HG02885 (cell line): ENCODE measurements around the gene LRRC56.
"Not testable (repeated sequence)": the region's sequence is repeated elsewhere in the genome, so short reads cannot be mapped to it uniquely, and the experiment has no call there.

Experiments used
- ATAC-seq: cut with Tn5 transposase; IDR thresholded peaks from one replicate; pipeline ENCODE4 v1.9.1; 2021; ENCODE audit warnings: mild to moderate bottlenecking; ENCODE audit not compliant: unreplicated experiment, poor library complexity

LRRC56 gene

DNA sequence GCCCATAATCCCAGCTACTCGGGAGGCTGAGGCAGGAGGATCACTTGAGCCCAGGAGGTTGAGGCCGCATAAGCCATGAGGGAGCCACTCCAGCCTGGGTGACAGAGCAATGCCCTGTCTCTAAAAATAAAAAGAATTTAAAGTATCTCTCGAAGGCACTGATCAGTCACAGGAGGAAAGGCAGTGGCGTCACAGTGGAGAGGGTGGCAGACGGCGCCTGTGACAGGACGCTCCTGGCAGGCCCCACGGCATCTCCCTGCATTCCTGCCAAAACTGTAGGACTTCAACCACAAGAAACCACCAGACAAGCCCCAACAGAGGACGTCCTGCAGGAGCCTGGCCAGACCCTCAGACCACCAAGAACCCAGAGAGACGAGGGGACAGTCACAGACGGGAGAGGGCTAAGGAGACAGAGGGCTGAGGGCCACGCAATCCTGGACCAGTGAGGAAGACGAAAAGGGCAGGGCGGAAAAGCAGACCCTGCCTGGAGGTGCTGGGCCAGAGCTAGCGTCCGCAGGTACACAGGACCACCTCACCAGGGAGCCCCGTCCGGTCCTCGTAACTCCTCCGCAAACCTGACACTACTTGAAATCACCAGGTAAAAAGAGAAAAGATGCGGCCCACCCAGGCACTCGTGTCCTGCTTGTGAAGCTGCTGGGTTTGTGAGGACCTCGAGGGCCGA is 36.2 kb upstream of the LRRC56 start:
- ATAC-seq = no peak

GRCh38 chr11:501683-502287 is 35.5 kb upstream of the LRRC56 start:
- ATAC-seq = no peak

GRCh38 chr11:502288-503178 is 34.8 kb upstream of the LRRC56 start:
- ATAC-seq = no peak

- no peak for ATAC-seq
Measured at GRCh38 chr11:503179-503981, 33.9 kb upstream of the LRRC56 start.

- no peak for ATAC-seq
Measured at GRCh38 chr11:504053-504993, 33.0 kb upstream of the LRRC56 start.

DNA sequence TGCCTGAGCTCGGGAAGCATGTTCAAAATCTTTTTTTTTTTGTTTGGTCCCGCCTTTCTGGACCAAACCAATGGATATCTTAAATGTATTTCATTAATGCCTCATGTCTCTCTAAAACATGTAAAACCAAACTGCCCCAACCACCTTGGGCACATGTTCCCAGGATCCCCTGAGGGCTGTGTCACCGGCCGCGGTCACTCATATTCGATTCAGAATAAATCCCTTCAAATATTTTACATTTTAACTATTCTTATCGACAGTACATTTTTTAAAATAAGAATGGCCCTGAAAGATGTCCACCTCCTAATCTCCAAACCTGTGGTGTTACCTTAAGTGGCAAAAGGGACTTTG is 32.4 kb upstream of the LRRC56 start:
- no peak for ATAC-seq

DNA sequence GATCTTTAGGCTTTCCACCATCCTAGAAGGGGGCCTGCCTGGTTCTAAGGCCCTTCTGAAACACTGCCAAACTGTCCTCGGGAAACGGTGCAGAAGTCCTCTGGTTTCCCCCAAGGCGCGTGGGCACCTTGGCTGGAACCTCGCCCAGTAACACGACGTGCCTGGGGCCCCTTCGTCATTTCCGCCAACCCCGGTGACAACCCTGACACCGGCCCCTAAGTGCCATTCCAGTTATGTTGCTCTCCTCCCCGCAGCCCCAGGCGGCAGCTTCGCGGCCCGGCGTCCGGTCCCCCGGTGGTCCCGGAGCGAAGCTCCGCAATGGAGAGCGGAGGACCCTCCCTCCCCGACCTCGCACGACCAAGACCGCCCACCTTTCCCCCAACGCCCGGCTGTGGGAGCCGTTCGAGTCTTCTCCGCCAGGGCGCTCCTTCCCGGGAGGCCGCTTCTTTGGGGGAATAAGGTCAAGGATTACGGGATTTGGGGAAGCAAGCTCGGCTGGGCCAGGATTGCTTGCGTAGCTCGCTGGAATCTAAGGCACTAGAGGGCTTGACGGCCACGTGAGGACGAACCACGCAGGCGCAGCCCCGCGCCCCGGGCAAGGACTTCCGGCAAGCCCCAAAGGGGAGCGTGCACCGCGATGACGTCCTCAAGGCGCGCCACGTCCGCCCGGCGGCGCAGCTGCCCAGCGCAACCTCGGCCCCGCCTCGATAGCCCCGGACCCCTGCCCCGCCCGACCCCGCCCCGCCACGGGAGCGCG is 30.9 kb upstream of the LRRC56 start:
- peak; percentile 66 for ATAC-seq

DNA sequence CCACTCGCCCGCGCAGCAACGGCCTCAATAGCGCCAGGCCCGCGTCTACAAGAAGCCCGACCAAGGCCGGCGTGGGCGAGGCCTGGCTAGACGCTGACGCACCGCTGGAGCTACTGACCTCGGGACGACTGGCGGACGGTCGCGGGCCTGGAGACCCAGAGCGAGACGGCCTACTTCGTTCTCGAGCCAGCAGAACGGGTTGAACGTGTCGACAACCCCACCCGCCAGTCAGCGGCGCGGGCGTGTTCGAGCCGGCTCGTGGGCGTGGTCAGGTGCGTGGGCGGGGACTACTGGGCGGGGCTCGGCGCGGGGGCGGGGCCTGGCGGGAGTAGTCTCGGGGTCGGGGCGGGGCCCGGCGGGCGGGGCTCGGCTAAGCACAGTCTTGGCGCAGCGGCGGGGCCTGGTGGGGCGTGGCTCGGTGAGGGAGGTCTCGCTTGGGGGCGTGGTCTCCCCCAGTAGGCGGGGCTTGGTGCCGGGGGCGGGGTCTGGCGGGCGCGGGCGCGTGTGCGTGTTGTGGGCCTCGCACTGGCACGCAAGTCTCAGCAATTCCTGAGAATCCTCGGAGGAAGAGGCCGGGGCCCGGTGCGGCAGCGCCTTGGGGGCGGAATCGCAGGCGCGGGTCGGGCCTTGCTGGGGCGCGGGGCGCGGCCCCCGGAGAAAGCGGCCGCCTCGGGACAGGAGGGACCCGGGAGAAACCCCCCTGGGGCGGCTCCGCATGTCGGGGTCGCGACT is 30.2 kb upstream of the LRRC56 start, which contains the start of gene RNH1:
TSS of gene RNH1 (minus strand) at position 248 of the 732 bp plus-strand sequence. CDS start 5,080 bp downstream, outside the sequence.
- ATAC-seq = peak; percentile 59

- no peak for ATAC-seq
Measured at GRCh38 chr11:507727-508515, 29.4 kb upstream of the LRRC56 start.

- no peak for ATAC-seq
Measured at GRCh38 chr11:508956-509355, 28.4 kb upstream of the LRRC56 start.

GRCh38 chr11:512761-513595 is 24.3 kb upstream of the LRRC56 start:
- ATAC-seq = no peak

- no peak for ATAC-seq
Measured at GRCh38 chr11:514606-515005, 22.7 kb upstream of the LRRC56 start.

- no peak for ATAC-seq
Measured at GRCh38 chr11:515131-515530, 22.2 kb upstream of the LRRC56 start.

GRCh38 chr11:516400-516799 is 20.9 kb upstream of the LRRC56 start:
- ATAC-seq = no peak

GRCh38 chr11:516918-517685 is 20.2 kb upstream of the LRRC56 start:
- ATAC-seq = not testable (repeated sequence)
